Neuron (in vitro differentiated cells): ENCODE measurements around the gene MTG2.

Experiments
- H2AFZ ChIP-seq: one replicate; pipeline ENCODE4 v1.6.1; 2013; ENCODE audit warnings: low read depth, mild to moderate bottlenecking, inconsistent platforms, low read length, moderate library complexity
- H3K27me3 ChIP-seq: one replicate; pipeline ENCODE4 v1.6.1; 2013; ENCODE audit warnings: low read length; ENCODE audit not compliant: insufficient read depth
- H3K36me3 ChIP-seq: one replicate; pipeline ENCODE4 v1.6.1; 2013; ENCODE audit warnings: low read length; ENCODE audit not compliant: insufficient read depth
- H3K4me1 ChIP-seq: one replicate; pipeline ENCODE4 v1.6.1; 2013; ENCODE audit warnings: low read length; ENCODE audit not compliant: insufficient read depth
- H3K4me3 ChIP-seq: 2 replicates; pipeline ENCODE4 v1.5.1; 2013; ENCODE audit warnings: mild to moderate bottlenecking, low read length, moderate library complexity
- H3K9me3 ChIP-seq: one replicate; pipeline ENCODE4 v1.6.1; 2013; ENCODE audit warnings: low read length

Gene MTG2

DNA sequence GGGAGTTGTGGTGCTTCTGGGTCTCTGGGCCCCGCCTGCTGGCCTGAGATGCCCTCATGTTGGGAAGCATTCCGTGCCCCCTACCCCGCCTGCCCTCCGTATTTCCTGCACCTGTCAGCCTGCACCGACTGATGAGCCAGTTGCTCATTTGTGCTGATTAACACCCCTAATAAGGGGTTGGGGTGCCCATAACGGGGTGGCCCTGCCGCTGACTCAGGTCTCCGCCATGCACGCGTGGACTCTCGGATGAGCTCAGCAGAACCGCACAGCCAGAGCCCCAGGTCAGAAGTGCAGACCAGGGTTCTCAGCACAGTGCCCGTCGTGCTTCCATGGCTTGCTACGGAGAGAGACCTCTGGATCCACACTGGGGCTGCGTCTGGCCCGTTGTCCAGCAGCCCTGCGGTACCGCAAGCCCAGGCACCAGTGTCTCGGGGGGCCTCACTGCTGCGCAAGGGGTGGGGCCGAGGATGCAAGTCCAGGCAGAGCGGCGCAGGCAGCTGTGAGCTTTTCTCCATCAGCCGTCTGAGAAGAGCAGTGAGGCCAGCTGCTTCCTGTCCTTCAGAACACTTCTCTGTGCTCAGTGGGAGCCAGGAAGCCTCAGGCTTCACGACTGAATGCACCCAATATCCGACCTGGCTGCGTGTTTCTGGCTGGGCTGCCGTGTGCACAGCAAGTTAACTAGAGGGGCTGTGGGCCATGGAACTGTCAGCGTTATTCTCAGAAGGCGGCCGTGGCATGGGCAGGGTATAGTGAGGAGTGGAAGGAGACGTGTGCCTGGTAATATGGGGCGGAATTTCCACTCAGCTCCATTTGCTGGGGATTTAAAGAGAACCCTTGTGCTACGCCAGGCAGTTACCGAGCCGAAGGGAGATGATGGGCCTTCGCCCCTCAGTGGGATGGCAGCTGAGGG, 18.6 kb downstream of the MTG2 start:
- H3K9me3 ChIP-seq: no peaks in the 10 kb centered on the region
- no peak overlapping the region for H2AFZ ChIP-seq
- H3K36me3 ChIP-seq: peaks cover 46% of the 10 kb centered on the region
- H3K27me3 ChIP-seq: no peaks in the 10 kb centered on the region
- H3K4me1 ChIP-seq: no peaks in the 10 kb centered on the region
- no peak overlapping the region for H3K4me3 ChIP-seq

DNA sequence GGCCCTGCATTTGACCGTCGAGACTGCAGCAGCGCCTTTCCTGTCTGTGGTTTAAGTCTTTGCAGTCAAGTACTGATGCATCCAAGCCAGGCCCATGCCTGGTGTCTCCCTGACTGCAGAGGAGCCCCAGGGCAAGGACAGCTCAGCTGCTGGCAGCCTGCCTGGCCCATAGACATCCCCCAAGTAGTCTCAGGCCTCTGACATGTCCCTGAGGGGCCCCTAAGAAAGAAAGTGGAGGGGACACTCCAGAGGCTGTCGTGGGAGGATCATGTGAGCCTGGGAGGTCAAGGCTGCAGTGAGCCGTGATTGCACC, 19.2 kb downstream of the MTG2 start:
- no peak overlapping the region for H3K4me3 ChIP-seq
- H3K4me1 ChIP-seq: no peaks in the 10 kb centered on the region
- peaks cover 46% of the 10 kb centered on the region for H3K36me3 ChIP-seq

DNA sequence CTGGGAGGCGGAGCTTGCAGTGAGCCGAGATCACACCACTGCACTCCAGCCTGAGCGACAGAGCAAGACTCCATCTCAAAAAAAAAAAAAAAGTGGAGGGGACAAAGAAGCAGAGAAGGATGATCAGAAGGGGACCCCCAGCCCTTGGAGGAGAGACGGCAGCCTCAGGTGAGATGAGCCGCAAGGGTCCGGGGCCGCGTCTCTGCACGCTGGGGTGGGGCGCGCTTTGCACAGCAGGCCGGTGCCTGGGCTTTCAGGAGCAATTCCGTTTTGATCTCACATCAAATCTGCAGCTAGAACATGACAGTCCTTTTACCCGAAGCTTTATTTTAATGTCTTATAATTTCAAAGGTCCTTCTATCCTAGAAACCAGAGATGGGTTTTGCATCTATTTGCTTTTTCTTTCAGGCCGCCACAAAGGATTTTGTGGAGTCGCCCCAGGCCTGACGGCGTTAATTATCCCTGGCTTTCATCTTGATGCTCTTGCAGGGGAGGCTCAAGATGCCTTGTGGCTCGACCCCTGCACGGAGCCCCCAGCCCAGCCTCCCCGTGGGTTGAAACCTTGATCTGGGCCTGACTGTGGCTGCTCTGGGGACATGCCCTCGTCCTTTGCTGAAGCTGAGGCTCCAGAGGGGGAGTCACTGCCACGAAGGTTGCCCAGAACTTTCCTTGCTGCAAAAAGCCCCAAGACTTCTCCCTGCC, 20.0 kb downstream of the MTG2 start:
- Histone ChIP-seq H3K4me3 (no peak overlapping the region), H3K36me3 (peaks cover 40% of the 10 kb centered on the region), H3K9me3 (no peaks in the 10 kb centered on the region), H3K4me1 (no peaks in the 10 kb centered on the region), H3K27me3 (no peaks in the 10 kb centered on the region), H2AFZ (no peak overlapping the region)

More for the DNA sequence above, 19.2 kb downstream of the MTG2 start:
- Histone ChIP-seq H2AFZ (no peak overlapping the region), H3K27me3 (no peaks in the 10 kb centered on the region), H3K9me3 (no peaks in the 10 kb centered on the region)

DNA sequence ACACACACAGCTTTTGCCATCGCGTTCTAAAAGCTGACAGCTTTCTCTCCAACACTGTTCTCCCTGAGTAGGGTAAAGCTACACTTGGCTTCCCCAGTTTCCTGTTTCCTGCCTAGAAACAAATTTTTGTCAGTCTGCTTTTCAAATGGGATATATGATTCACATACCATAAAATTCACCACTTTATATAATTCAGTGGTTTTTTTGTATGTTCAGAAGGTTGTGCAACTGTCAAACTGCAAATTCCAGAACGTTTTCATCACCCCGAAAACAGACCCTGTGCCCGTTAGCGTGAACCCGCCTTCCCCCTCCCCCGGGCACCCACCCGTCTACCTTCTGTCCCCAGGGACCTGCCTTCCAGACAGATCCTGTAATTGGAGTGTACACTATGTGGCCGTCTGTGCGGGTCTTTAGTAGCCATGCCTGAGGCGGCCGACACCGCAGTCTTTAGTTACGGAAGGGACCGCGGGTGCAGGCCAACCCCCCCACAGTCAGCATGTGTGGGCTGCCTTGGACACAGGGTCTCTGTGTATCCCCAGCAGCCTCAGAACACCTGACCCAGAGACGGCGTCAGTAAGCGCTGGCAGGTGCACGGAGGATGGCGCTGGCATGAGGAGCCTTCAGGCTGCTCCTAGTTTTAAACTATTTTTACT, 20.7 kb downstream of the MTG2 start:
- Histone ChIP-seq H3K27me3 (no peaks in the 10 kb centered on the region), H3K9me3 (no peaks in the 10 kb centered on the region), H3K4me1 (no peaks in the 10 kb centered on the region), H3K4me3 (no peak overlapping the region), H3K36me3 (peaks cover 38% of the 10 kb centered on the region), H2AFZ (no peak overlapping the region)

DNA sequence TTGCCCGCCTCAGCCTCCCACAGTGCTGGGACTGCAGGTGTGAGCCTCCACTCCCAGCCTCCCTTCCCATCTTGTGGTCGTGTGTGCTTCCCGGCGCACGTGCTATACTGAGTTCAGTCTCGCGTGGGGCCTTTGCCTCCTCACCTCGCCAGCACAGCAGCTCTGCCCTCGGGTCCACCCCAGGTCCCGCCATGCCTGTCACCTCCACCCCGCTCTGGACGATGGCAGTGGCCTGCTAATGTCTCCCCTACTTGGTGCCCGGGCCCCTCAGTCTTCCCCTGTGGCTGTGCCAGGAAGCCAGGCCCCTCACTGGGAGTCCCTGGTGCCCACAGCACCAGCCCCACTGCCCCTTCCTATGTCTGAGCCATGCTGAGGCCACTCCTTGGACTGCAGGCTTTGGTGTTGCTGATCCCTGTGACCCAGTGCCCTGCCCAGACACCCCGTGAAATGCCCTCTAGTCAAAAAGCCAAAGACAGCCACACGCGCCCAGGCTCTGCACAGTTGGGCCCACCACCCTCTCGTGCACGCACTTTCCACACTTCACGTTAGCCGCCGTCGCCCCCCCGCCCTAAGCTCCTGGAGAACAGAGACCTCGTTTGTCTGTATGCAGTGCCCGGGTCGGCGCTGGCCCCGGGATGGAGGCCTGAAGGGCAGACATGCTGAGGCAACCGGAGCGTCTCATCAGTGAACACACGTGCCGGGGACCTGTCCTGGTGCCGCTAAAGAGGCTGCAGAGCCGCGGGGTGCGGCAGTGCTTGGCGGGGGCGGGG, 23.0 kb downstream of the MTG2 start:
- Histone ChIP-seq H3K36me3 (peaks cover 22% of the 10 kb centered on the region), H3K4me3 (no peak overlapping the region), H3K9me3 (no peaks in the 10 kb centered on the region), H2AFZ (no peak overlapping the region), H3K27me3 (no peaks in the 10 kb centered on the region), H3K4me1 (no peaks in the 10 kb centered on the region)

DNA sequence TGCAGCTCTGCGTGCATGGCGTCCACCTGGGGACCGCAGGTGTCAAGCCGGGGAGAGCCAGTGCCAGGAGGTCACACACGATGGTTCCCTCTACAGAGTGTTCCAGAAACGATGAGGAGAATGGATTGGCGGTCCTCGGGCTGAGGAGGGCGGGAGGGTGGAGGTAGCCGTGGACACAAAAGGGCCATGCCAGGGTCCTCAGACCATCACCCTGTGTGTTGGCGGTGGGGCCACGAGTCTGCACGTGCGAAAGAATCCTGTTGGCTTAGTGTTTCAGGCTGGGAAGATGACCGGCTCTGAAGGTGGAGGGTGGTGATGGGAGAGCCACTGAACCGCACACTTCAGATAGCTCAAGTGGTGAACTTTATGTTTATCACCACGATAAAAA, 23.6 kb downstream of the MTG2 start:
- Histone ChIP-seq H2AFZ (no peak overlapping the region), H3K4me1 (no peaks in the 10 kb centered on the region), H3K27me3 (no peaks in the 10 kb centered on the region), H3K4me3 (no peak overlapping the region), H3K36me3 (peaks cover 16% of the 10 kb centered on the region), H3K9me3 (no peaks in the 10 kb centered on the region)

DNA sequence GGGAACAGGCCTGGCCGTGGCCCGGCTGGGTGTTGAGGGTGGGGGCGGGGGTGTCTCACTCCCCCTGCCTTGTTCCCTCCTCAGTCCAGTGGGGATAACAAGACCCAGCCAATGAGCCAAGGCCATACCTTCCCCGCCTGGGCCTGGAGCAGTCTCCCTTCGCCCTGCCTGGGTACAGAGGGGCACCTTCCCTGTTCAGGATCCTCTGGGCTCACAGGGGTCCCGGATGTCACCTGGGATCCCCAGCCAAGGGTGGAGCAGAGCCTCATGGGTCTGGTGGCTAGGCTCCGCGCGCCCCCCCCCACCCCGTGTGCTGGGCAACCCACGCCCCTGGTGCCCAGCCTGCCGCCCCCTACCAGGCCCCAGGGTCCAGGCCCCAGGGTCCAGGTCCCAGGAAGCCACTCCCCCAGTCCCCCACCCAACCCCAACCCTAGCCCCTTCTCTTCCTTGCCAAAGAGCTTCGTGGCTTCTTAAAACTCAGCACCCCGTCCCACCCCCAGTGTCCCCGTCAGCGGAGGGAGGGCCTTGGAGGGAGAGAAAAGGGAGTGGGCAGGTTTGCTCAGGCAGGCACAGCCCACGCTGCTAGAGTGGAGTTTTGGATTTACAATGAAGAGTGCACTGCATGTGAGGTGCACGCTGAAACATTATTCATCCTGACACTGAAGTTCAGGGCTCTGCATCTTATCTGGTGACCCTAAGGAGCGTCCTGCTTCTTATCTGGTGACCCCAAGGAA, 25.4 kb downstream of the MTG2 start:
- H3K9me3 ChIP-seq: no peaks in the 10 kb centered on the region
- H3K4me1 ChIP-seq: peaks cover 9% of the 10 kb centered on the region
- H3K36me3 ChIP-seq: peaks cover 5% of the 10 kb centered on the region

DNA sequence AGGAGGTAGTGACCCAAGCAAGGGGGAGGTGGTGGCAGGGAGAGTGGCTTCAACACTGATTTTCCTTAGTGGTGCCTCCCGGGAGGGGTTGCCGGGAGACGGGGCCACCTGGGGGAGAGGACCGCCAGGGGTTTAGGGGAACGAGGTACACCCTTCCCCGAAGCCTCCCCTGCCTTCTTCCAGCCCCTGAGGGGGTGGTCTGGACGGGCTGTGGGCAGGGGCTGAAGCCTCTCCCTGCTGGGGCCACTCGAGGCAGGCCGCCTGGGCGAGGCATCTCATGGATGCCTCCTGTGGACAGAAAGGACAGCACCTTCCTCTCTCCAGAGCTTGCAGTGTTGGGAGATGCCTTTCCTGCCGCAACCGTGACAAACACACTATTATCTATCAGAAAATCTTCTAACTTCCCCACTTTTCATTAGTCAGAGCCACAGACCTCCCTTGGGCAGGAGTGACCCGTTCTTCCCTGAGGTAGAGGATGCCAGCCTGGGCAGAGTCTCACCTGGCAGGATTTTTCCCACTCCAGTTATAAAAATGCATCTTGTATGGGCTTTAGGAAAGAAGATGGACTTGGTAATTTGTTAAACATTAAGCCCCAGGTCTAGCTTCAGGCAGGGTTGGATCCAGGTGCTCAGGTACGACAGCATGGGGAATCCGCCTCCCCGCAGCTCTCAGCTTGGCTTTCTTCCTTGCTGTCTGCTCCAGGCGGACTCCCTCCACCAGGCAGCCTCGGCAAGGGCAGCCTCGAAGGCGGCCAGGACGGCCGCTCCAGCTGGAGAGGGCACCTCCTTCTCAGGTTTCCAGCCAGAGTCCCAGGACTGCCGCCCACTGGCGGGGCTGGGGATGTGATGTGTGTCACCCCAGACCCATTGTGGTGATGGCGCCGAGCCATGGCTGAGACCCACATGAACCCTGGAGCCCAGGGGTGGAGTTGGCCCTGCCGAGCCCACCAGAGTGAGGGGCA, 26.2 kb downstream of the MTG2 start:
- Histone ChIP-seq H3K4me1 (peaks cover 9% of the 10 kb centered on the region), H2AFZ (no peak overlapping the region), H3K36me3 (no peaks in the 10 kb centered on the region), H3K27me3 (no peaks in the 10 kb centered on the region), H3K9me3 (no peaks in the 10 kb centered on the region), H3K4me3 (no peak overlapping the region)

More for the DNA sequence above, 25.4 kb downstream of the MTG2 start:
- Histone ChIP-seq H2AFZ (no peak overlapping the region), H3K27me3 (no peaks in the 10 kb centered on the region), H3K4me3 (no peak overlapping the region)

DNA sequence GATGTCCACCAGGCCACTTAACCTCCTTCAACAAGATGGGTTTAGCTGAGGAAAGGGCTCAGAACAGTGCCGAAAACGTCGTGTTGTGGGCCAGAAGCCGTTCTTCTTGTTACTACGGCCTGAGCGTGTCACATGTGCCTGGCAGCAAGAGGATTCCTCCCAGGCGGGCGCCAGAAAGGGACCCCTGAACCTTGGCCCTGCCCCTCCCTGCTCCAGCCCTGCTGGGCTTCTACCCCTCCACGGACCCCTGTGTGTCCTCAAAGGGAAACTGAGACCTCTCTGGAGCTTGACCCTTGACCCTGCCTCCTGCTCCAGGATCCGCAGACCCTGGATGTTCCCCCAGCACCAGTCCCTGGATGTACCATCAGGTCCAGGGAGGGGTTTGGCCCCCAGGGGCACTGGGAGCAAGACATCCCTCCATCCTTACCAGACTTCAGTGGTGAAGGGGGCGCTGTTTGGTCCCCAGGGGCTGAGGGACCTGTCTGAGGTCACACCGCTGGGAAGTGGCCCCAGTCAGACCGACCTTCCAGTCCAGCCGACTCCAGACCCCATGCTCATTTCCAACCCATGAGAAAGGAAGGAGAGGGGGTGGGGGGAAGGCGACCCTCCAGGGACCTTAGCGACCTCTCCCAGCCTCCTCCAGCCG, 27.1 kb downstream of the MTG2 start:
- H3K36me3 ChIP-seq: no peaks in the 10 kb centered on the region
- no peaks in the 10 kb centered on the region for H3K9me3 ChIP-seq
- H3K4me3 ChIP-seq: no peak overlapping the region
- H3K4me1 ChIP-seq: peaks cover 9% of the 10 kb centered on the region
- H3K27me3 ChIP-seq: no peaks in the 10 kb centered on the region
- no peak overlapping the region for H2AFZ ChIP-seq

DNA sequence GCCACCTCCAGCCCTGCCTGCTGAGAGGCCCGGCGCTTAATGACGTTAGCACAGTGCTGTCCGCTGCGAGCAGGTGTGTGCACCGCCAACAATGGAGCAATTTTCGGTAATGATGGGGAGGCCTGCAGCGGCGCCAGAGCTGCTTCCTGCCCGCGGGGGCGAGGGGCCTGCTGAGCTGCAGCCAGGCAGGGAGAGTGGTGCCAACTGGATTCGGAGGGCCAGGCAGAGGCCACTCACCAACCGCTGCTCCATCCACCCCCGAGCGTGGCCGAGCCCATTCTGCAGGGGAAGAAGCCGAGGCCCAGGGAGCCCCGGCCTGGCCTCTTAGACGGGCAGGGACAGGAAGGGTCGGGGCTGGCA, 27.6 kb downstream of the MTG2 start:
- Histone ChIP-seq H3K36me3 (no peaks in the 10 kb centered on the region), H3K4me1 (peaks cover 9% of the 10 kb centered on the region), H2AFZ (no peak overlapping the region), H3K27me3 (no peaks in the 10 kb centered on the region), H3K9me3 (no peaks in the 10 kb centered on the region), H3K4me3 (no peak overlapping the region)

DNA sequence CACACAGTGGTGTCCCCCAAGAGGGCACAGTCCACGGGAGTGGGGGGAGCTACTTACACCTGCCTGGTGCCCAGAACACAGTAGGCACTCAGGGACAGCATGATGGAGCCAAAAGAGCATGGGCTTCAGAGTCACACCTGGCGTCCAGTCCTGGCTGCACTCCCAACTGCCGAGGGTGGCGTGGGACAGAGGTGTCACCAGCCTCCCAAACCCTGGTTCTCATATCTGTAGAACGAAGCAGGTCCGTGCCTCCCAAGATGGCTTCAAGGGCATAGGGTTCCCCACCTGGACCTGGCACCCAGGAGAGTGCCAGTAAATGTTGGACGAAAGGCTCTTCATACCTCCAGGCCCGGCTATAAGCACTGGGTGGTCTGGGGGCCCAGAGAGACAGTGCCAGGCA, 28.4 kb downstream of the MTG2 start:
- Histone ChIP-seq H2AFZ (no peak overlapping the region), H3K9me3 (no peaks in the 10 kb centered on the region), H3K4me1 (peaks cover 9% of the 10 kb centered on the region), H3K27me3 (no peaks in the 10 kb centered on the region), H3K4me3 (no peak overlapping the region), H3K36me3 (no peaks in the 10 kb centered on the region)
